Measurements from ENCODE around the gene BRD7. TPM values are rescaled to one million over a fixed set of nuclear protein-coding genes. Genes with fewer than 3 reads are reported as not detected.

The BRD7 gene
- total RNA-seq, 2 donors from 2014 or later: 56.9 to 63.5 TPM

GRCh38 chr16:50269769-50270509 is 98.8 kb downstream of the BRD7 start:
- H3K27ac ChIP-seq: no peak overlapping the region
- H3K4me1 ChIP-seq (ENCODE audit: control insufficient read depth in 1 of 2, low read depth in 2 of 2): peaks cover 10 to 26% of the 10 kb centered on the region in 2 donors
- H3K9me3 ChIP-seq: no peaks in the 10 kb centered on the region
- H3K36me3 ChIP-seq: no peaks in the 10 kb centered on the region
- ATAC-seq (ENCODE audit: insufficient number of reproducible peaks, low FRiP score, low read depth): no peak
- H3K4me3 ChIP-seq: no peak overlapping the region
- TF ChIP-seq CTCF (IDR thresholded peaks at IDR 0.05): no peak
- no peaks in the 10 kb centered on the region for H3K27me3 ChIP-seq (replicated peaks; ENCODE audit: insufficient read depth)
- DNase-seq (ENCODE audit: low spot score): no peak

GRCh38 chr16:50269061-50269705 is 99.6 kb downstream of the BRD7 start:
- no peak for TF ChIP-seq CTCF (IDR thresholded peaks at IDR 0.05)

GRCh38 chr16:50268352-50268751 is 100.4 kb downstream of the BRD7 start:
- DNase-seq (ENCODE audit: low spot score) (no peak), ATAC-seq (ENCODE audit: insufficient number of reproducible peaks, low FRiP score, low read depth) (no peak)
- Histone ChIP-seq H3K36me3 (no peaks in the 10 kb centered on the region), H3K4me1 (ENCODE audit: control insufficient read depth in 1 of 2, low read depth in 2 of 2) (peaks cover 10 to 26% of the 10 kb centered on the region in 2 donors), H3K9me3 (no peaks in the 10 kb centered on the region), H3K27me3 (replicated peaks; ENCODE audit: insufficient read depth) (no peaks in the 10 kb centered on the region), H3K27ac (no peak overlapping the region), H3K4me3 (peak overlapping the region; percentile 71)
- TF ChIP-seq CTCF (IDR thresholded peaks at IDR 0.05): no peak

More at GRCh38 chr16:50269061-50269705, 99.6 kb downstream of the BRD7 start:
- Histone ChIP-seq H3K27me3 (replicated peaks; ENCODE audit: insufficient read depth) (no peaks in the 10 kb centered on the region), H3K4me1 (ENCODE audit: control insufficient read depth in 1 of 2, low read depth in 2 of 2) (peaks cover 10 to 26% of the 10 kb centered on the region in 2 donors), H3K36me3 (no peaks in the 10 kb centered on the region), H3K9me3 (no peaks in the 10 kb centered on the region), H3K4me3 (no peak overlapping the region), H3K27ac (no peak overlapping the region)
- DNase-seq (ENCODE audit: low spot score): no peak
- no peak for ATAC-seq (ENCODE audit: insufficient number of reproducible peaks, low FRiP score, low read depth)

GRCh38 chr16:50267651-50268050 is 101.1 kb downstream of the BRD7 start:
- no peaks in the 10 kb centered on the region for H3K27me3 ChIP-seq (replicated peaks; ENCODE audit: insufficient read depth)
- H3K4me3 ChIP-seq: peak overlapping the region; percentile 71
- H3K9me3 ChIP-seq: no peaks in the 10 kb centered on the region
- no peak for DNase-seq (ENCODE audit: low spot score)
- ATAC-seq (ENCODE audit: insufficient number of reproducible peaks, low FRiP score, low read depth): no peak
- TF ChIP-seq CTCF (IDR thresholded peaks at IDR 0.05): no peak
- no peak overlapping the region for H3K27ac ChIP-seq
- H3K36me3 ChIP-seq: no peaks in the 10 kb centered on the region
- peaks cover 10 to 26% of the 10 kb centered on the region in 2 donors for H3K4me1 ChIP-seq (ENCODE audit: control insufficient read depth in 1 of 2, low read depth in 2 of 2)

GRCh38 chr16:50267151-50267631 is 101.6 kb downstream of the BRD7 start:
- peak overlapping the region; percentile 71 for H3K4me3 ChIP-seq
- DNase-seq (ENCODE audit: low spot score): no peak

More at GRCh38 chr16:50267151-50267631, 101.6 kb downstream of the BRD7 start:
- Histone ChIP-seq H3K36me3 (no peaks in the 10 kb centered on the region), H3K9me3 (no peaks in the 10 kb centered on the region), H3K27ac (no peak overlapping the region), H3K27me3 (replicated peaks; ENCODE audit: insufficient read depth) (no peaks in the 10 kb centered on the region), H3K4me1 (ENCODE audit: control insufficient read depth in 1 of 2, low read depth in 2 of 2) (peaks cover 10 to 26% of the 10 kb centered on the region in 2 donors)
- ATAC-seq (ENCODE audit: insufficient number of reproducible peaks, low FRiP score, low read depth): no peak
- TF ChIP-seq CTCF (IDR thresholded peaks at IDR 0.05): no peak
